Measurements from ENCODE around the gene DMD. TPM values are rescaled to one million over a fixed set of nuclear protein-coding genes. Genes with fewer than 3 reads are reported as not detected.

DMD gene
- total and polyA plus RNA-seq, 4 donors = 3.9 to 73.8 (median 11.2) TPM

DNA sequence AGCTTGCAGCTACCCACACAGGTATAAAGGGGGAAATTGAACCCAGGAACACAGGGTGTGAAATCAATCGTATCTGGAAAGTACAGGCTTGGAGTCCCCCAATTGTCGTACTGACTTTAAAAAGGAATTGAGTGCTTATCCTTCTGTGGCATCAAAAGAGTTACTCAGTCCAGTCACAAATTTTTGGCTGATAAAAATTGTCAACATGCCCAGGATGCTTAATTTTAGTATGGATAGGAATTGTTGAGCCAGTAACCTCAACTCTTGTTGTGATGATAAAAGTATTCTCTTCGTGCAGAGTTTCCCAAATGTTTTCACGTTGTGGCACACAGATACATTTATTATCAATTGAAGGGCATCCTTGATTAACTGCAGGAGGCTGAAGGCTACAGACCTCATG, 2096.0 kb downstream of the DMD start:
- no peak overlapping the region for H3K4me3 ChIP-seq
- peaks cover 0 to 10% (median 0%) of the 10 kb centered on the region in 5 donors for H3K4me1 ChIP-seq (ENCODE audit: control insufficient read depth in 5 of 5, insufficient read depth in 5 of 5, low read length in 5 of 5)
- ATAC-seq (ENCODE audit: insufficient read depth, low FRiP score) (no peak), DNase-seq (no peak)
- 66 to 85% methylated on average over 4 of the region's 4 CpGs for WGBS, 2 donors
- no peak overlapping the region for H3K27ac ChIP-seq (ENCODE audit: low read depth in 1 of 2, low read length in 1 of 2)
- TF ChIP-seq CTCF (IDR thresholded peaks at IDR 0.05; ENCODE audit: control extremely low read depth, extremely low read depth) = no peak
- H3K9ac ChIP-seq (ENCODE audit: insufficient read depth in 1 of 2, low read length in 2 of 2) = no peak overlapping the region
- no peaks in the 10 kb centered on the region for H3K36me3 ChIP-seq (ENCODE audit: control insufficient read depth in 4 of 4, insufficient read depth in 4 of 4, low read length in 4 of 4)
- H3K9me3 ChIP-seq (ENCODE audit: control insufficient read depth in 4 of 4, insufficient read depth in 3 of 4, low read length in 3 of 4) = no peaks in the 10 kb centered on the region
- H3K27me3 ChIP-seq (ENCODE audit: control insufficient read depth in 3 of 3, insufficient read depth in 3 of 3, low read length in 2 of 3) = peaks cover 0 to 2% (median 0%) of the 10 kb centered on the region in 3 donors

DNA sequence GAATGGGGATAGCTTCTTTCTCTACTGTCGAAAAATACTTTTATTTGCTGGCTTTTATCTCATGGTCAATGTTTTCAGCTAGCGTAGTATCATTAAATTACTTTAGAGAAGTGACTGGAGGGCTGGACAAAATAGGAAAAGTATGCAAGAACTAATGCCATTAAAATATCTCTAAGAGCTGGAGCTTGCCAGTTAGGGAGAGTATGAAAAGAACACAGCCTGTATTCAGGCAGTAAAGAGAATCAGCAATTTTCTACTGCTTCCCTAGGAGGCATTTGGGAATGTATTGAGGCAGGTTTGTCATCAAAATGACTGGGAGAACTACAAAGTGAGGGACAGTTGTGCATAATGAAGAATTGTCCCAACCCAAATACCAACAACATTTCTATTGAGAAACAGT, 2096.5 kb downstream of the DMD start:
- TF ChIP-seq CTCF (IDR thresholded peaks at IDR 0.05; ENCODE audit: control extremely low read depth, extremely low read depth) = no peak
- H3K4me1 ChIP-seq (ENCODE audit: control insufficient read depth in 5 of 5, insufficient read depth in 5 of 5, low read length in 5 of 5) = peaks cover 0 to 10% (median 0%) of the 10 kb centered on the region in 5 donors
- no peak overlapping the region for H3K9ac ChIP-seq (ENCODE audit: insufficient read depth in 1 of 2, low read length in 2 of 2)
- H3K36me3 ChIP-seq (ENCODE audit: control insufficient read depth in 4 of 4, insufficient read depth in 4 of 4, low read length in 4 of 4) = no peaks in the 10 kb centered on the region
- no peaks in the 10 kb centered on the region for H3K9me3 ChIP-seq (ENCODE audit: control insufficient read depth in 4 of 4, insufficient read depth in 3 of 4, low read length in 3 of 4)
- 69 to 82% methylated on average over 2 of the region's 2 CpGs for whole genome bisulfite sequencing, 2 donors
- ATAC-seq (ENCODE audit: insufficient read depth, low FRiP score) (no peak), DNase-seq (no peak)
- H3K27ac ChIP-seq (ENCODE audit: low read depth in 1 of 2, low read length in 1 of 2) = no peak overlapping the region
- peaks cover 0 to 2% (median 0%) of the 10 kb centered on the region in 3 donors for H3K27me3 ChIP-seq (ENCODE audit: control insufficient read depth in 3 of 3, insufficient read depth in 3 of 3, low read length in 2 of 3)
- H3K4me3 ChIP-seq = no peak overlapping the region

- Histone ChIP-seq H3K9me3 (ENCODE audit: control insufficient read depth in 4 of 4, insufficient read depth in 3 of 4, low read length in 3 of 4) (no peaks in the 10 kb centered on the region), H3K9ac (ENCODE audit: insufficient read depth in 1 of 2, low read length in 2 of 2) (no peak overlapping the region), H3K36me3 (ENCODE audit: control insufficient read depth in 4 of 4, insufficient read depth in 4 of 4, low read length in 4 of 4) (no peaks in the 10 kb centered on the region), H3K4me3 (no peak overlapping the region), H3K4me1 (ENCODE audit: control insufficient read depth in 5 of 5, insufficient read depth in 5 of 5, low read length in 5 of 5) (peaks cover 0 to 8% (median 0%) of the 10 kb centered on the region in 5 donors), H3K27ac (ENCODE audit: low read depth in 1 of 2, low read length in 1 of 2) (no peak overlapping the region), H3K27me3 (ENCODE audit: control insufficient read depth in 3 of 3, insufficient read depth in 3 of 3, low read length in 2 of 3) (peaks cover 0 to 2% (median 0%) of the 10 kb centered on the region in 3 donors)
- no peak for TF ChIP-seq CTCF (IDR thresholded peaks at IDR 0.05; ENCODE audit: control extremely low read depth, extremely low read depth)
- ATAC-seq (ENCODE audit: insufficient read depth, low FRiP score) (no peak), DNase-seq (no peak)
- WGBS, 2 donors = 72 to 88% methylated on average over 5 of the region's 5 CpGs
These were observed 2098.9 kb downstream of the DMD start for GRCh38 chrX:31112226-31112999.

All from lung (tissue), 12 donors.